G401.6 (cell line): ENCODE data around the gene PBOV1.

ENCODE experiments used
- FAIRE-seq: peaks from 2 replicates; lab custom pipeline; 2012; peaks lifted over from hg19 to GRCh38; lab: Jason Lieb, UNC

The PBOV1 gene

DNA sequence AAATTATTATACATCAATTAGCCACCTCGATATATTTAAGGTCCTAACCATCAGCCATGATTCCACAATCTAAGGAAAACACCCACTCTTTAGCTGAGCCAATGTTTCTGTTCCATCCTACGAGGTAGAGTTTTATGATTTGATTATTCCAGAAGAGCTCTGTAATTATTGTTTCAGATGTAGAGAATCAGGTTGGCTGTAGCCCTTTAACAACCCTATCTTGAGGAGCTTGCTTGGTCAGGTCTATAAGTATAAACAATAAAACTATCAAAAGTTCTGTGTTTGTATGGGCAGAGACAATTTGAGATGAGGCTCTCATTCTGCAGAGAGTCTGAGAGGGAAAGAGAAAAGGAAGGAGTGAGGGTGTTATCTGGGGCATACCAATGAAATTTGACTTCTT lies at the start of gene PBOV1:
TSS of gene PBOV1 (minus strand) at position 43 of the 400 bp plus-strand sequence. CDS start 96 bp downstream, outside the sequence.
- no peak for FAIRE-seq

DNA sequence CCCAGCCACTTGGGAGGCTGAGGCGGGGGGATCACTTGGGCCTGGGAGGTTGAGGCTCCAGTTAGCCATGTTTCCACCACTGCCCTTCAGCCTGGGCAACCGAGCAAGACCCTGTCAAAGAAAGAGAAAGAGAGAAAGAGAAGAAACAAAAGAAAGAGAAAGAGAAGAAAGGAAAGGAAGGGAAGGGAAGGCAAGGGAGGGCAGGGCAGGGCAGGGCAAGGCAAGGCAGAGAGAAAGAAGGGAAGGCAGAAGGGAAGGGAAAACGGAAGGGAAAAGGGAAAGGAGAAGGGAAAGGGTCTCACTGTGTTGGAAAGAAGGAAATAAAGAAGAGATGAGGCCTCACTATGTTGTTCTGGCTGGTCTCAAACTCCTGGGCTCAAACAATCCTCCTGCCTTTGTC lies 47.8 kb upstream of the PBOV1 start:
- FAIRE-seq: no peak

DNA sequence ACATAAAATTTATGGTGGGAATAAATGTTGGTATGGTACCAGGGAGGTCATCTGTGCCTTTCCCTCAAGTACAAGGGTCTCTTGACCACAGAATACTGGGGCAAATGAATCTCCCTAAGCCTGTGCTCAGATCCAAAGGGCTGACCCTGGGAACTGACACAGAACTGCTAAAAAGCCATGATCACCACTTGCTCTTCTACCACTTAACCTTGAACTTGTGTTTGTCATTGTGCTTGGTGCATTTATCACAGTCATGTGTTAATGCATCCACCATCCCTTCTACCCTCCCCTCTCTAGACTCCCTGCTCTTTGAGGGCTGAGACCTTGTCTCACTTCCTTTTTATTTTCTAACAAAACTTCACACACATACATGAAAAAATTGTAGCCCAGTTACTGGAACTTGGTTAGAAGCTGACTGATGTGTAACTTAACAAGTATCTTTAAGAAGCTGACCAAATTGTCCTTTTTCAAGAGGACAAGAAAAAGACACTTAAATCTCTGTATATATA lies 46.1 kb upstream of the PBOV1 start:
- FAIRE-seq: no peak

DNA sequence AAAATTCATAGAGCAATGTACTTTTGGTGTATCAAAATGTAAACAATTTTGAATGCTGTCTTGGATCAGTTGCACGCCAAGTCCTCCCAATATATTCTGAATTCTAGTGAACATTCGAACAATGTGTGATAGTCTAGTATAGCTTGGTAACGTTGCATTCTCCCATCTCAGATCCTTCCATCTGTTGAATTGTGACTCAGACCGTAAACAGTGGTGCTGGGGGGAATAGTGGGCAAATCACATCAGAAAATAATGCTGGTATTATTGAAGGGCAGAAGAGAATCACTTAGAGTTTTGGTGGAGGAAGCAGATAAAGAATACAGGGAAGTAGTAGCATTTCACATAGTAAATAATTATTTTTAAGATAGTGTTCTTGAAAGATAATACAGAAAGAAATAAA lies 45.7 kb upstream of the PBOV1 start:
- no peak for FAIRE-seq

DNA sequence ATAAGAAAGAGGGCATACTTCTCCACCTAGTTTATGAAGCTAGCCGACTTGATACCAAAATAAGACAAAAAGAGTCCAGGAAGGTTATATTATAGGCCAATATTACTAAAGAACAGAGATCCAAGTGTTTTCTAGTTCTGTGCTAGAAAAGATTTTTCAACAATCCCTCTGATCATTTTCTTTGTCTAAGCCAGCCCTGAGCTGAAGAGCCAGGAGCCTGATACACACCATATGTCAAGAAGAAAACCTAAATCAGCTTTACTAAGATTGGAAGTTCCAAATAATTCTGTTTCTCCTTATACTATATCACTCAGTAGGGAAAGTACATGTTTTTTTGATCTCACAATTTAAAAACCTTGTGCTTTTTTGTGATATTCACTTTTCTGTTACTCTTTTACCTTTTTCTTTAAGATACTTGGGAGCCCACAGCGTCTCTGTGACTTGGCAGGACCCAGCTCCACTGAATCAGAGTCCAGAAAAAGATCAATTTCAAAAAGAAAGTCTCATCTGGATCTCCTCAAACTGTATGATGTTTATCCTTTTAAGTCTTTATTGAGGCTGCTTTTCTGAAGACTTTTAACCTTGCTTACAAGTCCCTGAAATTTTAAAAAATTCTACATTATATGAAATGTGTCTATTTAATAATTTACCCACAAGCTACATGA lies 43.0 kb upstream of the PBOV1 start:
- FAIRE-seq: no peak

DNA sequence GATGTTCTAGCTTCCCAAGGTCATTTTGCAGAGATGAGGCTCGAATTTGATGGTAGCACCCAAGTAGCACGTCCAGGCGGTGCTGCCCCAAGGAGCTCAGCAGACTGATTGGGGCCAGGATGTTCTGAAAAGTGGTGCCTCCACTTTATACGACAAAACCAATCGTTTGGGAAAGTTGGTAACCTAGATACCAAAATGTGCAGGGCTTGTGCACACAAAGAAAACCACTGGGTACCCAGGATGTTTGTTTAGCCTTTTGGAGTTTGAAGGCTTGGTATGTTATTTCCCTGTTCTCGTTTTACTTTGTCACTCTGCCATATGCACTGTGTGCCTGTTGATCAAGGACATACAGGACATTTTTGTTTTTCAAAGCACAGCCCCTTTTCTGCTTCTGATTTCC lies 40.7 kb upstream of the PBOV1 start:
- FAIRE-seq: no peak

DNA sequence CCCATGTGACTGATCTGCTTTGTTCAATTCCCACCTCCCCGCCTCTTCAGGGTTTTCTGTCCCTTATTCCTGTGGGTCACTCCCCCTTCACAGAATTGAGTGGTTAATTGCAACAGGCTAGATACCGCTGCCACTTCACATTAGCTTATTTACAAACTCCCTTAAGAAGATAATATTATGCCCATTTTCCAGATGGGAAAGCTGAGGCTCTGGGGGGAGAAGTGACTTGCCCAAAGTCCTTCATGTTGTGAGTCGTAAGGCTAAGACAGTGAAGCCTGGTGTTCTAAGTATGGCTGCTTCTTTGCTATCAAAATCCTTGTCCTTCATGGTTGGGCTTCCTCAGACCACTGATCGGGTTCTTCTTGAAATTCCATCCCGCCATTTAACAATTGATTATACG lies 39.9 kb upstream of the PBOV1 start:
- FAIRE-seq: no peak

DNA sequence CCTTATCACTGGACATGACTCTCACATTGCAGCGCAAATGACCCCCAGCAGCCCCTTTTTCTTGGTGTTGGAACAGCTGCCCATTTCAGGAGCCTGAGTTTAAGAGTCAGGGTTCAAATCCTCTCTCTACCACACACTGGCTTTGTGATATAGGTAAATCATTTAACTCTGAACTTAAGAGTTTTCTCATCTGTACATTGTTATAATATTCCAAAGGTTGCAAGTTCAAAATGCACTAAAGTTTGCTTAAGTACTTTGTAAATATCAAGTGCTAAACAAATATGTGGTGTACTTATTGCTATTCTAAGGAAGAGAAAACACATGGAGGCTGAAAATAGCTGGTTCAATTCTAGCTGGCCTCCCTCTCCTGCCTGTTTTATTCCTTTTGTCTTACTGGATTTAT lies 39.3 kb upstream of the PBOV1 start:
- no peak for FAIRE-seq

DNA sequence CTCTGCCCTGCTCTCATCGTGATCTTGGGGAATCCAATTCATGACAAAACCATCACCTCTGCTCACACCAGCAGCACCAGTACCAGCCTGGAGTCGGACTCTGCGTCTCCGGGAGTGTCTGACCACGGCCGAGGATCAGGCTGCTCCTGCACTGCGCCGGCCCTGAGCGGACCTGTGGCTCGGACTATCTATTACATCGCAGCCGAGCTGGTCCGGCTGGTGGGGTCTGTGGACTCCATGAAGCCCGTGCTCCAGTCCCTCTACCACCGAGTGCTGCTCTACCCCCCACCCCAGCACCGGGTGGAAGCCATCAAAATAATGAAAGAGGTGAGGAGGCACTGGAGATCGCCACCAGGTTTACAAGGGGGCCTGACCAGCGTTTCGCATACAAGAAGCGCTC lies 37.2 kb upstream of the PBOV1 start:
- no peak for FAIRE-seq

DNA sequence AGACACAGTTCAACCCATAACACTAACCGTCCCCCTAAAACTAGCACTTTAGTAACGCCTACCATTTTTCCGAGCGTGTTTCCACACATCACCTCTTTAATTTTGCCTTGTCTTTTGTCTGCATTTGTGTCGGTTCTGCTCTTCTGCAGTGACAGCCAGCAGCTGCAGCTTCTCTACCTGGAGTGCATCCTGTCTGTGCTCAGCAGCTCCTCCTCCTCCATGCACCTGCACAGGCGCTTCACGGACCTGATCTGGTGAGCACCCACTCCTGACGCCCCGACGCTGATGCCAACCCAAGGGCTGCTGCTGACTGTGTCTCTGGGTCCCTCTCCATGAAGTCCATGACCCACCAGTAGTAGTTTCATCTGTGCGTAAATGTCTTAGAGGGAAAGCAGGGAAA lies 35.4 kb upstream of the PBOV1 start:
- FAIRE-seq: no peak

DNA sequence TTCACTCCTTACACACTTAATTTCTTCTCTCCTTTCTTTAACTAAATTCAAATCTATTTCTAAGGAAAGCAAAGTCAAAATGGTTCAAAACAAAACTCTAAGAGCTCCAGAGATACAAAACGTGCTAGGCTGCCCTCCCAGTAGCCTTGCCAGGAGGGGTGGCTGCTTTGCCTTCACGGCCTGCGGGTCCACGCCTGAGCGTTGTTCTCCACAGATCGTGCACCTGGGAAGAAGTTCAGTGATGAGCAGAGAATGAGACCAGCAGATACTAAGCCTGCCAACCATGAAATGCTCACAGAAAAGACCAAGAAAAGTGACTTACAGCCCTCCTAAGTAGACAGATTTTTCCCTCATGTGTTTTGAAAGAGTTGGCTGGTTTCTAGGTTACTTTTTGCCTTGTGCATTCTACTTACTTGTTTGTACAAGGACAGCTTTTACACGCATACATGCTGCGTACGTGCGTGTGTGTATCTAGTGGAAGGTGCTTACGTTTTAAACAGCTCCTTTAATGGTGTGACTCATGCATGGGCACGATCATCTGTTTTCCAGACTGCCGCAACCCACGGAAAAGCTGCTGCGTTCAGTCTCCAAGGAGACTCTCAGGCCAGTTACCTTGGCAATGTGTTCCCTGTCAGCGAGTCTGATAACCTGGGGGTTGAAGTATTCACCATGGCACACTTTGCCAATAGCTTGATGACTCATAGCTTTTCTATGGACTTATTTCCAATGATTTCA lies 32.4 kb upstream of the PBOV1 start:
- FAIRE-seq: no peak

DNA sequence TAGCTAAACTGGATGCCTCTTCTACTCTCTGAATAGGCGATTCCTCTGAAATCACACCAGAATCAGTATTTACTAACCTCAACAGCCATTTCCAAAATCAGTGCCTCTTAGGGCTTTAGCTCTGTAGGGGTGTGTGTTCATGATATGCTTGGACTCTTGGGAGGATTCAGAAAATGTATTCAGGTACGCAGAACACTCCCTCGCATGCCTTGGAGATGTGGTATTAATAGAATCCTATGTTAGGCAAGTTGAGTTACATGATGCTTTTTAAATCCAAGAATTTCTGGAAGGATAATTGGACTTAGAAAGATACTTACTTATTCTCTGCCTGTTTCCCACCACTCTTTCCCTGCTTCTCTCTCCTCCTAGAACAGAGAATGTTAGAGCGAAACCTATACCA lies 31.8 kb upstream of the PBOV1 start:
- no peak for FAIRE-seq

DNA sequence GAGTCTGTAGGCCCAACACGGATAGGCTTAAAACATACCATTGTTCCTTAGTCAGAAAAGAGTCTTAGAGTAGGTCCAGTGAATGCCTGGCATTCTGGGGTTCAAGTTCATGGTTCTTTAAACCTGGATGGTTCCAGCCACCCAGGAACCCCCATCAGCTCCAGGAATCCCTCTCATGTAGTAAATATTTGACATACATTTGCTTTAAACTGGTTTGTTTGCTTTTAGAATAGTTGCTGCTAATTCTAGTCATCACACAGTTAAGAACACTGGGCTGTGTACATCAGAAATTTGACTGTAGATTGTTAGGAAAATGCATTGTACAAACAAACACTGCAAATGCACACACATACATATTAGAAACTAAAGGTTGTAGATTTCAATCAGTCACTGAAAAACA lies 30.6 kb upstream of the PBOV1 start:
- FAIRE-seq: no peak

DNA sequence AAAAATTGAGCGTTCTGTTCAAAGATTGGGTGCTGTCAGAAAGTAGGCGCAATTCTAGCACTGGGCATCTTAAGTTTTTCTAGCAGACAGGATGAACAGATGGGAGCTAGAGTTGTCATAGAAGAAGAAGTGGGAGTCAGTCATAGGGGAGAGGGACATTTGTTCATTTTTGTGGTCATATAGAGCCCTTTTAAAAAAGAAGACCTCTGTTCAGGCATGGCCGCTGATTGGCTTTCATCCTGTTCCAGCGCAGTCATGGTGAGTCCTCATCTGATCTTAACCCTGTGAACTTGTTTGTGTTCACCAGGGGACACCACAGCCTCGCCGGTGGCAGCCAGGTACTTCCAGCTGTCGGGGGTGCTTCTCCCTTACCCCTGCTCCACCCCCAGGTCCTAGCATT lies 29.7 kb upstream of the PBOV1 start:
- no peak for FAIRE-seq

DNA sequence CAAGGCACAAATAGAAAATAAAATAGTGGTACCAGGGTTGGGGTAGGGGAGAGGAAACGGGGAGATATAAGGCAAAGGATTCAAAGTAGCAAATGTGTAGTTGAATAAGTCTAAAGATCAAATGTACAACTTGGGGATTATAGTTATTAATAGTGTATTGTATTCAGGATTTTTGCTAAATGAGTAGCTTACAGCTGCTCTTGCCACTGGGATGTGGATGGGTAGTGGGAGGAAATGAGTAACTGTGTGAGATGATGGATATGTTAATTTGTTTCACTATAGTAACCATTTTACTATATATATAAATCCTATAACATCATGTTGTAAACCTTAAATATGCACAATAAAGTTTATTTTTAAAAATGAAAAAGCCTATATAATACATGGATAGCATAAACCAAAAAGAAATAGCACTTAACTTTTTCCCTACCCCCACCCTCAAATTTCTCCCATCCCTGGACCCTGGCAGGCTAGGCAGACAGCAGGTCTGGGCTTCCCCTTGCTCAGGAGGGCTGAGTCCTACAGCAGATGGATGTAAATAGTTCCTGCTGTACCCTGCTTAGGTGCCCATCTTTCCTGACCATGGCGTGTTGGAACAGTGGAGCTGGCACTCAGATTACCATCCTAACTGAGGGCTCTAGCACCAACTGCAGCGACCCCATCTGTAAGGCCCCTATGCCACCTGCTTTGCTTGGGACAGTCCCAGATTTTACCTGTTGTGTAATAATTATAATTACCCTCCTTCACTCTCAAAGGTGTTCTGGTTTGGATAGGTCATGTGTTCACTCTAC lies 28.6 kb upstream of the PBOV1 start:
- FAIRE-seq: no peak

DNA sequence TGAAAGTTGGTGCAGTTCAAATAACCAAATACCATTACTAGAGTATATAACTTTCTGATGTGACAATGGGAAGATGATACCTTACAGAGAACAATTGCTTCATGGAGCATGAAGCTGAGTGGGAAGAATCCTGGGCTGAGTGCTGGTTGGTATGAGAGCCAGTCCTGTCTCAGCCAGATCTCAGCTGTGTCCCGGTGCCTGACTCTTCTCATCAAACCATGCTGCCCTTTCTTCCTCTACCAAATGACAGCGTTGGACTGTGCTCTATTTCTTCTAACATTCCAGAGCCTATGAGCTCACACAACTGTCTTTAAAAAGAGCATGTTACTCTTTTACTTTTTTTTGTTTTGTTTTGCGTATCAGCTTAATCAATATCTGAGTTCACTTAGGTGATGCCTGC lies 27.5 kb upstream of the PBOV1 start:
- FAIRE-seq: no peak

DNA sequence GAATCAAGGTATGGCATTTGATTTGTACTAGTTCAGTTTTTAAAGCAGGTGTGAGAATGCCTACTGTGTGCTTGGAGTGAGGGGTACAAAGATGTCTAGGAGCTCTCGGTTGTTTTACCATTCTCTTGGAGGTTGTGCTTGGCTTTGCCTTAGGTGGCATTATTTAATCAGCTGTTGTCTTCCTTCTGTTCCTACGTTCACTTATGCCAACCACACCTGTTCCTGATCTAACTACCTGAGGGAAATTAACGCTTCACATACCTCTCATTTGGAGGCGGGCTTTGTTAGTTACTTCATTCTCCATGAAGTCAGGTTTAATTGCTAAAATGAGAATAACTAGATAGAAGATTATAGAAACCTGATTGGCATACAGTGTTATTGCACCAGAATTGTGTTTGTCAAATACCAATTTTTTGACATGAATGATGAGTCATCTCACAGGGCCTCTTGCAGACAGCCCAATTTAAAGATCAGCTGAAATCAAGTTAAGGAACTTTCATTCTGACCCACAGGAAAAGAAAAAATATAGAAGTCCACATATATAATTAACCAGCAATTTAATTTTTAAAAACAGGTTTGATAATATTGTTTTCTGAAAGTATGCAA lies 24.8 kb upstream of the PBOV1 start:
- FAIRE-seq: no peak

DNA sequence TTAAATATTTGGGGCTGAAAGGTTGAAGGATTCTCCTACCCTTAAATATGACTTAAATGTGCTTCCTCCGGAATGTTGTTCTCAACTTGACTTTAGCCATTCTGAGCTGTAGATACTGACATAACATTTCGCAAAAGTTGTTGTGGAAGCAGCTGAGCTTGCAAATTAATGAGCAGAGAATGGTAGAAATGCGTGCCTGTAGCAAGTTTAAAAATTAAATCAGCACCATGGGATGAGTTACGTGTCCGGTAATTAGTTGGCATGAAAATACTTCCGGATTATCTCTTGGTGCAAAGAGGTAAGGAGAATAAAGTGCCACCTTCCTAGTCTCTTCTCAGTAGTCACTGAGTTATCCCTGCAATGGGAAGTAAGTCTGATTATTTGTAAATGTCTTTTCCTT lies 23.6 kb upstream of the PBOV1 start:
- no peak for FAIRE-seq

DNA sequence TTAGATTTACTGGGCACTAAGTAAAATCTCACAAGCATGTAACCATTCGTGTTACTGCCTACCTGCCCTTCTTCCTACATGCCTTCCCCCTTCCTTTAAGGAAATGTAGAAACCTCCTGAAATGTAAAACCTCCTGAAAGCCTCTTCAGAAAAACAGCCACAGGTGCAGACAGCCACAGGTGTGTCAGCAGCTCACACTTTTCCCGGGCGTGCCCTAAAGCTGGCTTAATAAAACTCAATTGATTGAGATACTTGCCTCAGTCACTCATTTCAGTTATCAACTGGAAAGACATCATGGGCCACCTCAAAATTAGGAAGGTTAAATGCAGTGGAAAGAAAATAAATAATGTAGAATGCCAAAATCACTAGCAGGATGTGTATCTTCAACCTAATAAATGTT lies 23.1 kb upstream of the PBOV1 start:
- FAIRE-seq: no peak

DNA sequence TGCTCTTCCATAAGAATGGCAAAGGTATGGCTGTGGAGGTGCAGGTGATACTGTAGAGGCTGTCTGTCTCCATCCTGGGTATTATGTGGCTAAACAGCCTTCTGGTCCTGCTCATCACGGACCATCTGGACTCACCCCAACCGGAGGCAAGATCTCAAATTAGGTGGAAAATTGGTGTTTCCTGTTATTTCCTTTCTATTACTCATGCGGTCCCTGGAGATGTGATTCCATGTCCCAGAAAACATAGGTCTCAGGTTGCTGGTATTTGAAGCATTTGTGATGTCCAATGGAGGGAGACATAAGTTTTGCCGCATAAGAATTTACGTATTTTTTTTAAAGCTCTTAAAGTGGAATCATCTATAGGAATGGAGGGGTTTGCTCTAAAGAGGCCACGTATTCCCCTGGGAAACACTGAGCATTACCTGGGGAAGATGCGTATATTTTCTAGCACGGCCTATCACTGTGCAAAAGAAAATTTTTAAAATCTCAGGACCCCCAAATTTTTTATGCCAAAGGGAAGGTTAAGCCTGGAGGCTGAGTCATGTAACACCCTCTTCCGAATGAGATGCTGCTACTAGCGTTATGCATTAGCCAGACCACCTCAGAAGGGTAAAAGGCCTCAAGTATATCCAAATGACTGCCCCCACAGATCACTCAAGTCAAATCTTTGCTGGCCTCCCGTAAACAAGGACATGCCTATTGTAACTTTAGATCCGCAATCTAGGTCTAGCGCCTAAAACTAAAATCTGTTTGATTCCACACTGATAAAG lies 22.4 kb upstream of the PBOV1 start:
- no peak for FAIRE-seq

DNA sequence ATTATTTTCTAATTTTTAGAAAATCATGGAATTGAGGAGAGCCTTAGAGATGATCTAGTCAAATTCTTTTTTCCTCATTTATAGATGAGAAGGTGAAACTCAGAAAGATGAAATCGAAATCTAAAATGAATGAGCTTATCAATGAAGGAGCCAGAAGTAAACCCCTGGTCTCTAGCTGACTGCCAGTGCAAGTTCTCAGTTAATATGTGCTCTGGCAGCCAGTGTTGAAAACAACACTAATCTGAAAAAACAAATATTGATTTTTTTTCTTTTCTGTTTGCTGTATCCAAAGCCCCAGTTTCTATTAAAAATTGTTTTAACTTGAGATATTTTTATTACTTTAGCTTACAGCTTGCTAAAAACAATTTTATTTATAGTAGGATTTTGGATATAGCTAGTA lies 21.5 kb upstream of the PBOV1 start:
- no peak for FAIRE-seq

DNA sequence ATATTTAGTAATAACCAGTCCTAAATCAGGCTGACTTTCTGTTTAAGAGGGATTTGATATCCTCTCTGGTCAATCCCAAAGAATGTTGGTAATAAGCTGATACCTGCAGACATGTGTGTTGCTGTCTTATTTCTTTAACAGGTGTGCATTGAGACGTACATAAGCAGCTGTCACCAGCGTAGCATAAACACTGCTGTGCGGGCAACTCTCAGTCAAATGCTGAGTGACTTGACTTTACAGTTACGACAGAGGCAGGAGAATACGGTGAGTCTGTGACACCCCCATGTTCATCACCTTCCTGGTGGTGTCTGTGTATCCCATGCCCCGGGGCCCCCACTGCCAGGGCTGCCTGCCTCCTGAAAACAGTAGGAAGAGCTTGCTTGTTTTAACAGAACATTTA lies 20.1 kb upstream of the PBOV1 start:
- FAIRE-seq: no peak
